Measurements from ENCODE around the gene CHST6.

GRCh38 chr16:75514296-75514695, 19.1 kb upstream of the CHST6 start:
- TF ChIP-seq, protein P1, sequence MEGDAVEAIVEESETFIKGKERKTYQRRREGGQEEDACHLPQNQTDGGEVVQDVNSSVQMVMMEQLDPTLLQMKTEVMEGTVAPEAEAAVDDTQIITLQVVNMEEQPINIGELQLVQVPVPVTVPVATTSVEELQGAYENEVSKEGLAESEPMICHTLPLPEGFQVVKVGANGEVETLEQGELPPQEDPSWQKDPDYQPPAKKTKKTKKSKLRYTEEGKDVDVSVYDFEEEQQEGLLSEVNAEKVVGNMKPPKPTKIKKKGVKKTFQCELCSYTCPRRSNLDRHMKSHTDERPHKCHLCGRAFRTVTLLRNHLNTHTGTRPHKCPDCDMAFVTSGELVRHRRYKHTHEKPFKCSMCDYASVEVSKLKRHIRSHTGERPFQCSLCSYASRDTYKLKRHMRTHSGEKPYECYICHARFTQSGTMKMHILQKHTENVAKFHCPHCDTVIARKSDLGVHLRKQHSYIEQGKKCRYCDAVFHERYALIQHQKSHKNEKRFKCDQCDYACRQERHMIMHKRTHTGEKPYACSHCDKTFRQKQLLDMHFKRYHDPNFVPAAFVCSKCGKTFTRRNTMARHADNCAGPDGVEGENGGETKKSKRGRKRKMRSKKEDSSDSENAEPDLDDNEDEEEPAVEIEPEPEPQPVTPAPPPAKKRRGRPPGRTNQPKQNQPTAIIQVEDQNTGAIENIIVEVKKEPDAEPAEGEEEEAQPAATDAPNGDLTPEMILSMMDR (IDR thresholded peaks at IDR 0.05): no peak
- TF ChIP-seq POLR2A (IDR thresholded peaks at IDR 0.05): no peak
